Endodermal cell (in vitro differentiated cells): ENCODE data around the gene EEPD1. TPM values are rescaled to one million over a fixed set of nuclear protein-coding genes. Genes with fewer than 3 reads are reported as not detected.

Experiments used
- DNase-seq: peaks from one replicate; pipeline ENCODE4 v3.0.0-alpha.2; 2017
- H3K27ac ChIP-seq: 2 replicates; pipeline ENCODE4 v1.5.1; 2013; ENCODE audit warnings: mild to moderate bottlenecking, low read depth, low read length, moderate library complexity
- H3K27me3 ChIP-seq: 2 replicates; pipeline ENCODE4 v1.6.1; 2013; ENCODE audit warnings: mild to moderate bottlenecking, low read length, moderate library complexity; ENCODE audit not compliant: insufficient read depth, control insufficient read depth, poor library complexity, severe bottlenecking
- H3K36me3 ChIP-seq: 2 replicates; pipeline ENCODE4 v1.7.0; 2013; ENCODE audit warnings: mild to moderate bottlenecking, low read length, moderate library complexity; ENCODE audit not compliant: control insufficient read depth, insufficient read depth
- H3K4me1 ChIP-seq: one replicate; pipeline ENCODE4 v1.7.0; 2013; ENCODE audit warnings: low read length; ENCODE audit not compliant: control insufficient read depth, insufficient read depth
- H3K4me3 ChIP-seq: 2 replicates; pipeline ENCODE4 v1.5.1; 2013; ENCODE audit warnings: mild to moderate bottlenecking, low read length, moderate library complexity
- H3K9ac ChIP-seq: 2 replicates; pipeline ENCODE4 v1.6.1; 2013; ENCODE audit warnings: mild to moderate bottlenecking, low read length, moderate library complexity; ENCODE audit not compliant: poor library complexity, severe bottlenecking; ENCODE audit errors: extremely low read depth
- H3K9me3 ChIP-seq: 2 replicates; pipeline ENCODE4 v1.6.1; 2013; ENCODE audit warnings: mild to moderate bottlenecking, low read length, moderate library complexity; ENCODE audit not compliant: control insufficient read depth
- H3K27ac Mint-ChIP-seq: 2 replicates; pipeline ENCODE4 v1.8.0; 2020; ENCODE audit warnings: mixed read lengths
- H3K27me3 Mint-ChIP-seq: 2 replicates; pipeline ENCODE4 v1.8.0; 2021; ENCODE audit warnings: mild to moderate bottlenecking, mixed read lengths; ENCODE audit not compliant: insufficient read depth
- H3K36me3 Mint-ChIP-seq: 2 replicates; pipeline ENCODE4 v1.8.0; 2020; ENCODE audit warnings: low read depth, mixed read lengths
- H3K4me1 Mint-ChIP-seq: 2 replicates; pipeline ENCODE4 v1.8.0; 2020; ENCODE audit warnings: mixed read lengths
- H3K4me3 Mint-ChIP-seq: 2 replicates; pipeline ENCODE4 v1.8.0; 2020; ENCODE audit warnings: mild to moderate bottlenecking, moderate library complexity, mixed read lengths
- H3K9me3 Mint-ChIP-seq: 2 replicates; pipeline ENCODE4 v1.8.0; 2020; ENCODE audit warnings: mild to moderate bottlenecking, mixed read lengths
- CTCF ChIP-seq: fragments of 200-600 bp; sonication (generic); conservative IDR thresholded peaks from 2 replicates; pipeline ENCODE4 v1.5.0; 2021; ENCODE audit warnings: antibody characterized with exemption, mild to moderate bottlenecking
- WGBS, 2 experiments: methylation state at CpG; one replicate each; pipeline versions ENCODE4 v1.1.5 to v1.1.7; 2013; ENCODE audit warnings: missing lambda C conversion rate in 2 of 2, mixed read lengths in 1 of 2; ENCODE audit not compliant: insufficient coverage in 1 of 2, insufficient read length in 1 of 2; 5-methylcytosine and 5-hydroxymethylcytosine counted together
- total RNA-seq, 2 donors: library from RNA; stranded (reverse); fragmentation: NEBNext Ultra II Directional in 1 of 2; extraction: Animal tissue kit (Norgen Biotek cat#: 25700) in 1 of 2; gene quantifications; 2 replicates in 1 of 2; 3 replicates in 1 of 2; pipeline ENCODE4 v1.2.1, GENCODE V29; 2021

The EEPD1 gene
- total RNA-seq, 2 donors from 2014 or later = 9.7 to 11.4 TPM

GRCh38 chr7:36176697-36177096 lies 23.6 kb downstream of the EEPD1 start:
- Mint-ChIP-seq H3K36me3 (peaks cover 9% of the 10 kb centered on the region), H3K9me3 (peaks cover 2% of the 10 kb centered on the region), H3K27ac (no peak overlapping the region), H3K27me3 (no peaks in the 10 kb centered on the region), H3K4me3 (no peak overlapping the region), H3K4me1 (no peaks in the 10 kb centered on the region)
- Histone ChIP-seq H3K4me1 (no peaks in the 10 kb centered on the region), H3K27me3 (no peaks in the 10 kb centered on the region), H3K27ac (no peak overlapping the region), H3K4me3 (no peak overlapping the region), H3K9me3 (no peaks in the 10 kb centered on the region), H3K9ac (no peak overlapping the region), H3K36me3 (no peaks in the 10 kb centered on the region)
- no peak for DNase-seq
- no peak for TF ChIP-seq CTCF
- WGBS, 2 experiments = 96% methylated on average over 2 of the region's 4 CpGs; no CpG with 5 or more reads in 1 of the 2 experiments

GRCh38 chr7:36180121-36180520 lies 27.1 kb downstream of the EEPD1 start:
- Mint-ChIP-seq H3K4me1 (peaks cover 19% of the 10 kb centered on the region), H3K36me3 (peaks cover 2% of the 10 kb centered on the region), H3K27ac (no peak overlapping the region)

GRCh38 chr7:36181668-36182067 lies 28.6 kb downstream of the EEPD1 start:
- no peak for TF ChIP-seq CTCF
- Histone ChIP-seq H3K36me3 (no peaks in the 10 kb centered on the region), H3K27ac (no peak overlapping the region), H3K9me3 (no peaks in the 10 kb centered on the region), H3K27me3 (no peaks in the 10 kb centered on the region), H3K4me3 (no peak overlapping the region), H3K4me1 (peaks cover 7% of the 10 kb centered on the region), H3K9ac (no peak overlapping the region)
- no peak for DNase-seq
- WGBS, 2 experiments = 97 to 100% methylated on average over 4 of the region's 4 CpGs
- Mint-ChIP-seq H3K4me1 (peaks cover 25% of the 10 kb centered on the region), H3K27me3 (no peaks in the 10 kb centered on the region), H3K27ac (no peak overlapping the region), H3K4me3 (no peak overlapping the region), H3K9me3 (no peaks in the 10 kb centered on the region), H3K36me3 (no peaks in the 10 kb centered on the region)

More at GRCh38 chr7:36180121-36180520, 27.1 kb downstream of the EEPD1 start:
- no peaks in the 10 kb centered on the region for H3K9me3 Mint-ChIP-seq
- no peak for TF ChIP-seq CTCF
- H3K27me3 ChIP-seq = no peaks in the 10 kb centered on the region
- H3K27ac ChIP-seq = no peak overlapping the region
- H3K36me3 ChIP-seq = no peaks in the 10 kb centered on the region
- H3K9me3 ChIP-seq = no peaks in the 10 kb centered on the region
- no peak overlapping the region for H3K9ac ChIP-seq
- no peak for DNase-seq
- H3K4me3 Mint-ChIP-seq = no peak overlapping the region
- no peak overlapping the region for H3K4me3 ChIP-seq
- 94 to 100% methylated on average over 4 to 5 of the region's 5 CpGs for WGBS, 2 experiments
- H3K4me1 ChIP-seq = peaks cover 7% of the 10 kb centered on the region
- H3K27me3 Mint-ChIP-seq = no peaks in the 10 kb centered on the region
